PFSK-1 (cell line): Measurements from ENCODE around the gene CEP112. TPM values are rescaled to one million over a fixed set of nuclear protein-coding genes. Genes with fewer than 3 reads are reported as not detected.

ENCODE experiments used
- FOXP2 ChIP-seq: optimal IDR thresholded peaks from 2 replicates; pipeline ENCODE3; 2011; ENCODE audit warnings: borderline replicate concordance, control low read depth, inconsistent platforms; ENCODE audit not compliant: insufficient read depth; ENCODE audit errors: extremely low read length, extremely low read depth
- POLR2AphosphoS5 ChIP-seq: IDR thresholded peaks from 2 replicates; pipeline ENCODE4 v1.6.1; 2012; ENCODE audit warnings: low read depth, mild to moderate bottlenecking, control low read depth, low read length, moderate library complexity
- SIN3A ChIP-seq: IDR thresholded peaks from 2 replicates; pipeline ENCODE4 v1.6.1; 2012; ENCODE audit warnings: mild to moderate bottlenecking, low read length, moderate library complexity, borderline replicate concordance; ENCODE audit not compliant: insufficient read depth
- TAF1 ChIP-seq: IDR thresholded peaks from 2 replicates; pipeline ENCODE4 v1.6.1; 2012; ENCODE audit warnings: low read length, control low read depth, borderline replicate concordance; ENCODE audit not compliant: insufficient read depth
- polyA plus RNA-seq: library from polyadenylated mRNA; unstranded; fragments of >200 nt; gene quantifications from one replicate; pipeline ENCODE4 v1.2.1, GENCODE V29; 2012; ENCODE audit warnings: low read depth, missing spikeins; ENCODE audit not compliant: insufficient read length
- TF ChIP-seq, protein P1 (sequence below), 2 experiments: IDR thresholded peaks; 2 replicates each; pipeline versions ENCODE4 v1.6.1 to v1.8.0; 2011 to 2012; ENCODE audit warnings: low read depth in 2 of 2, low read length in 2 of 2, control low read depth in 1 of 2, inconsistent platforms in 1 of 2, mild to moderate bottlenecking in 1 of 2, moderate library complexity in 1 of 2; ENCODE audit not compliant: insufficient read depth in 1 of 2

Gene CEP112
- 4.8 TPM for polyA plus RNA-seq

GRCh38 chr17:66191593-66192377 lies at the start of gene CEP112:
CEP112 (minus strand) TSS chr17:66192133.
- TF ChIP-seq, protein P1, sequence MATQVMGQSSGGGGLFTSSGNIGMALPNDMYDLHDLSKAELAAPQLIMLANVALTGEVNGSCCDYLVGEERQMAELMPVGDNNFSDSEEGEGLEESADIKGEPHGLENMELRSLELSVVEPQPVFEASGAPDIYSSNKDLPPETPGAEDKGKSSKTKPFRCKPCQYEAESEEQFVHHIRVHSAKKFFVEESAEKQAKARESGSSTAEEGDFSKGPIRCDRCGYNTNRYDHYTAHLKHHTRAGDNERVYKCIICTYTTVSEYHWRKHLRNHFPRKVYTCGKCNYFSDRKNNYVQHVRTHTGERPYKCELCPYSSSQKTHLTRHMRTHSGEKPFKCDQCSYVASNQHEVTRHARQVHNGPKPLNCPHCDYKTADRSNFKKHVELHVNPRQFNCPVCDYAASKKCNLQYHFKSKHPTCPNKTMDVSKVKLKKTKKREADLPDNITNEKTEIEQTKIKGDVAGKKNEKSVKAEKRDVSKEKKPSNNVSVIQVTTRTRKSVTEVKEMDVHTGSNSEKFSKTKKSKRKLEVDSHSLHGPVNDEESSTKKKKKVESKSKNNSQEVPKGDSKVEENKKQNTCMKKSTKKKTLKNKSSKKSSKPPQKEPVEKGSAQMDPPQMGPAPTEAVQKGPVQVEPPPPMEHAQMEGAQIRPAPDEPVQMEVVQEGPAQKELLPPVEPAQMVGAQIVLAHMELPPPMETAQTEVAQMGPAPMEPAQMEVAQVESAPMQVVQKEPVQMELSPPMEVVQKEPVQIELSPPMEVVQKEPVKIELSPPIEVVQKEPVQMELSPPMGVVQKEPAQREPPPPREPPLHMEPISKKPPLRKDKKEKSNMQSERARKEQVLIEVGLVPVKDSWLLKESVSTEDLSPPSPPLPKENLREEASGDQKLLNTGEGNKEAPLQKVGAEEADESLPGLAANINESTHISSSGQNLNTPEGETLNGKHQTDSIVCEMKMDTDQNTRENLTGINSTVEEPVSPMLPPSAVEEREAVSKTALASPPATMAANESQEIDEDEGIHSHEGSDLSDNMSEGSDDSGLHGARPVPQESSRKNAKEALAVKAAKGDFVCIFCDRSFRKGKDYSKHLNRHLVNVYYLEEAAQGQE (IDR thresholded peaks at IDR 0.05; ENCODE audit: insufficient read depth in 1 of 2, low read depth in 2 of 2, low read length in 2 of 2), result no peak
- TF ChIP-seq FOXP2 (peak; percentile 39), TAF1 (no peak), SIN3A (no peak)

GRCh38 chr17:66240630-66241029 lies 48.7 kb upstream of the CEP112 start:
- TF ChIP-seq FOXP2 (no peak), TAF1 (no peak), SIN3A (no peak), POLR2AphosphoS5 (no peak)
- TF ChIP-seq, protein P1 (IDR thresholded peaks at IDR 0.05; ENCODE audit: insufficient read depth in 1 of 2, low read depth in 2 of 2, low read length in 2 of 2), result no peak

GRCh38 chr17:66240013-66240412 lies 48.1 kb upstream of the CEP112 start:
- TF ChIP-seq, protein P1 (IDR thresholded peaks at IDR 0.05; ENCODE audit: insufficient read depth in 1 of 2, low read depth in 2 of 2, low read length in 2 of 2), result no peak
- TF ChIP-seq TAF1, result no peak
- TF ChIP-seq POLR2AphosphoS5, result no peak
- no peak for TF ChIP-seq FOXP2
- no peak for TF ChIP-seq SIN3A

DNA sequence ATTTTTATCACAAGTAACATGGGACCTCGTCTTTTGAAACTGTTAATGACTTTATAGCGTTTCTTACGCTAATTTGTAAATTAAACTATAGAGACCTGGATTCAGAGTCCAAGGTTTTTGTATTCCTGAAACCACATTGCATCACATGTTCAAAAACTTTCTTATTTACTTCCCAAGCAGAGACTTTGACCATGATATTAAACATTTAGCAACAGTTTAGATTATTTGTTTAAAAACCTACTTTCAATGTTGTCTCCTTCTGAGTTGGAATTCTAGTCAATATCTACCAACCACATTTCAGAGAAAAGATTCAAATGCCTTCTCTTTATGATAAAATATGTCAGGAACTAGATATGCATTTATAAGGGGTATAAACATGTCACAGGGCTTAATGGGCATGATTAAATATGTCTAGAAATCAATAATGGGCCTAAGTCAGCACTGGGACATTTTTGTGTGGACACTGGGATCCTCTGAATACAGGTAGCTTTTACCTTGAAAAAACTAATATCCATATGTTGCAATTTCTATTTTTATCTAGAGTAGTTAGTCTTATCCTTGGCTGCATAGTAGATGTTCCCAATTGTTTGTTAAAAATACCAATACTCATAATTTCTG lies 43.6 kb upstream of the CEP112 start:
- TF ChIP-seq FOXP2 (no peak), TAF1 (no peak), POLR2AphosphoS5 (no peak), SIN3A (no peak)
- TF ChIP-seq, protein P1 (IDR thresholded peaks at IDR 0.05; ENCODE audit: insufficient read depth in 1 of 2, low read depth in 2 of 2, low read length in 2 of 2), result no peak
